ENCODE data around the gene ETFB. TPM values are rescaled to one million over a fixed set of nuclear protein-coding genes. Genes with fewer than 3 reads are reported as not detected.

ETFB gene
- total RNA-seq, 1 experiment from 2014 or later = 140 TPM

GRCh38 chr19:51324167-51324481, 42.1 kb downstream of the ETFB start:
- Histone ChIP-seq H3K4me2 (ENCODE audit: low read length) (no peak overlapping the region), H3K4me3 (replicated peaks in 1 of 2; ENCODE audit: low read depth in 1 of 2, low read length in 2 of 2) (no peak overlapping the region), H3K4me1 (ENCODE audit: control insufficient read depth in 1 of 2, insufficient read depth in 2 of 2, low read length in 2 of 2) (peaks cover 2 to 10% of the 10 kb centered on the region in 2 experiments; a peak in 2 of 4 replicates), H3K79me2 (ENCODE audit: insufficient read depth, low read length) (no peaks in the 10 kb centered on the region), H3K9me3 (ENCODE audit: control insufficient read depth in 1 of 2, insufficient read depth in 1 of 2, low read depth in 1 of 2, low read length in 2 of 2) (no peaks in the 10 kb centered on the region), H2AFZ (ENCODE audit: low read depth, low read length, poor library complexity, severe bottlenecking) (no peak overlapping the region), H3K27me3 (ENCODE audit: insufficient read depth, low read length) (peaks cover 8% of the 10 kb centered on the region; the same call in 1 of the 2 replicates), H3K36me3 (ENCODE audit: control insufficient read depth in 1 of 2, insufficient read depth in 2 of 2, low read length in 2 of 2) (no peaks in the 10 kb centered on the region), H3K27ac (ENCODE audit: low read depth, low read length) (no peak overlapping the region), H3K9ac (ENCODE audit: low read length) (no peak overlapping the region), H4K20me1 (ENCODE audit: insufficient read depth) (no peaks in the 10 kb centered on the region), H3K9me2 (ENCODE audit: insufficient read depth) (no peaks in the 10 kb centered on the region)
- no peak for TF ChIP-seq ELF1 (IDR thresholded peaks at IDR 0.05; ENCODE audit: borderline replicate concordance, low read depth)
- intact Hi-C loops (cut with micrococcal nuclease) = no loop called here
- ATAC-seq = no peak
- ChIA-PET POLR2A (no interaction called here), RAD21 (ENCODE audit: low non-redundant PET in 1 of 2, low total read pairs in 2 of 2, uncharacterized antibody in 2 of 2, unreplicated experiment in 2 of 2) (no interaction called here), CTCF (interaction anchor here (1.5 kb wide), 1 partner anchor 15 kb away, joined by 10 read pairs; no protein-coding TSS in a partner anchor)
- no TSS peak for BruUV-seq (replicated peaks)
- DNase-seq (ENCODE audit: low read depth, low spot score) = no peak

GRCh38 chr19:51323481-51324166, 42.6 kb downstream of the ETFB start:
- CTCF ChIA-PET = interaction anchor here (1.5 kb wide), 1 partner anchor 16 kb away, joined by 10 read pairs; no protein-coding TSS in a partner anchor
- BruUV-seq (replicated peaks) = no TSS peak
- H3K27me3 ChIP-seq (ENCODE audit: insufficient read depth, low read length) = peaks cover 8% of the 10 kb centered on the region; the same call in 1 of the 2 replicates
- no peak overlapping the region for H3K4me2 ChIP-seq (ENCODE audit: low read length)
- H3K4me1 ChIP-seq (ENCODE audit: control insufficient read depth in 1 of 2, insufficient read depth in 2 of 2, low read length in 2 of 2) = peaks cover 2 to 10% of the 10 kb centered on the region in 2 experiments; a peak in 2 of 4 replicates
- TF ChIP-seq ZBTB33 (IDR thresholded peaks at IDR 0.05; ENCODE audit: extremely low read depth, insufficient replicate concordance, low read length) = no peak
- no peak for TF ChIP-seq EZH2 (IDR thresholded peaks at IDR 0.05)
- TF ChIP-seq REST (IDR thresholded peaks at IDR 0.05; ENCODE audit: low read depth) = no peak
- TF ChIP-seq JUND (IDR thresholded peaks at IDR 0.05) = no peak
- TF ChIP-seq ELF1 (IDR thresholded peaks at IDR 0.05; ENCODE audit: borderline replicate concordance, low read depth) = no peak
- no peak for TF ChIP-seq RAD21 (IDR thresholded peaks at IDR 0.05; ENCODE audit: low read depth)
- no peak for TF ChIP-seq FOSL1 (IDR thresholded peaks at IDR 0.05; ENCODE audit: low read depth)
- TF ChIP-seq EGR1 (IDR thresholded peaks at IDR 0.05; ENCODE audit: low read depth) = no peak
- no peak overlapping the region for H3K27ac ChIP-seq (ENCODE audit: low read depth, low read length)
- intact Hi-C loops (cut with micrococcal nuclease) = no loop called here
- no peaks in the 10 kb centered on the region for H3K9me2 ChIP-seq (ENCODE audit: insufficient read depth)
- POLR2A ChIA-PET = no interaction called here
- no peak for ATAC-seq
- no peaks in the 10 kb centered on the region for H3K9me3 ChIP-seq (ENCODE audit: control insufficient read depth in 1 of 2, insufficient read depth in 1 of 2, low read depth in 1 of 2, low read length in 2 of 2)
- H4K20me1 ChIP-seq (ENCODE audit: insufficient read depth) = no peaks in the 10 kb centered on the region
- H3K4me3 ChIP-seq (replicated peaks in 1 of 2; ENCODE audit: low read depth in 1 of 2, low read length in 2 of 2) = no peak overlapping the region
- H3K9ac ChIP-seq (ENCODE audit: low read length) = no peak overlapping the region
- H3K36me3 ChIP-seq (ENCODE audit: control insufficient read depth in 1 of 2, insufficient read depth in 2 of 2, low read length in 2 of 2) = no peaks in the 10 kb centered on the region
- RAD21 ChIA-PET (ENCODE audit: low non-redundant PET in 1 of 2, low total read pairs in 2 of 2, uncharacterized antibody in 2 of 2, unreplicated experiment in 2 of 2) = no interaction called here
- no peak for DNase-seq (ENCODE audit: low read depth, low spot score)
- H2AFZ ChIP-seq (ENCODE audit: low read depth, low read length, poor library complexity, severe bottlenecking) = no peak overlapping the region
- H3K79me2 ChIP-seq (ENCODE audit: insufficient read depth, low read length) = no peaks in the 10 kb centered on the region

All from HCT116 (cell line).